ENCODE data around the gene FBXL3.

FBXL3 gene

DNA sequence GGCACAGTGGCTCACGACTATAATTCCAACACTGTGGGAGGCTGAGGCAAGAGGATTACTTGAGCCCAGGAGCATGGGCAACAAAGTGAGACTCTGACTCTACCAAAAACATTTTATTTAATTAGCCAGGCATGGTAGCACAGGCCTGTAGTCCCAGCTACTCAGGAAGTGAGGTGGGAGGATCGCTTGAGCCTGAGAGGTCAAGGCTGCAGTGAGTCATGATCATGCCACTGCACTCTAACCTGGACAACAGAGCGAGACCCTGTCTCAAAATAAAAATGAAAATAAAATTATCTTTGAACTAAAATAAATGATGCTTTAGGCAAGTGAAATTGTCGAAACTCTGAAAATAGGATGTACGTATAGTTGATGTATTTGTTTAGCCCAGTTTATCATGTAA lies 43.3 kb downstream of the FBXL3 start:
- no peak for TF ChIP-seq CTCF (IDR thresholded peaks at IDR 0.05; ENCODE audit: low read depth, low read length)
- H3K4me3 ChIP-seq (ENCODE audit: low read depth, low read length) = no peak overlapping the region

DNA sequence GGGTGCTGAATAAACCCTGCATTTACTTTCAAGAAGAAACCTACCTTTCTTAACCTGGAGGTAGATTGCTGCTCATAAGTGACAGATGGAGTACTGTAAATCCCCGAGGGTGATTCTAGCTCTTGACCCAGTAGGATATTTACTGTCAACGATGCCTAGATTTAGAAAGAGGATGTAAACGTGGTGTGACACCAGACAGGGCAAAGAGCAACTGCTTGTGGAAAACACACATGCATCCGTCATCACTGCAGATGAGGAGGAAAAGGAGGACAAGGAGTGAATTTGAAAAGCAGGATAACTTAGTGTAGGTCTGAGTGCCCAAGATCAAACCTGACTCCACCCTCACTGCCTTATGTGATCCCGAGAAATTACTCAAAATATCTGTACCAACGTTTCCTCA lies 44.9 kb downstream of the FBXL3 start:
- no peak overlapping the region for H3K4me3 ChIP-seq (ENCODE audit: low read depth, low read length)
- TF ChIP-seq CTCF (IDR thresholded peaks at IDR 0.05; ENCODE audit: low read depth, low read length) = no peak

DNA sequence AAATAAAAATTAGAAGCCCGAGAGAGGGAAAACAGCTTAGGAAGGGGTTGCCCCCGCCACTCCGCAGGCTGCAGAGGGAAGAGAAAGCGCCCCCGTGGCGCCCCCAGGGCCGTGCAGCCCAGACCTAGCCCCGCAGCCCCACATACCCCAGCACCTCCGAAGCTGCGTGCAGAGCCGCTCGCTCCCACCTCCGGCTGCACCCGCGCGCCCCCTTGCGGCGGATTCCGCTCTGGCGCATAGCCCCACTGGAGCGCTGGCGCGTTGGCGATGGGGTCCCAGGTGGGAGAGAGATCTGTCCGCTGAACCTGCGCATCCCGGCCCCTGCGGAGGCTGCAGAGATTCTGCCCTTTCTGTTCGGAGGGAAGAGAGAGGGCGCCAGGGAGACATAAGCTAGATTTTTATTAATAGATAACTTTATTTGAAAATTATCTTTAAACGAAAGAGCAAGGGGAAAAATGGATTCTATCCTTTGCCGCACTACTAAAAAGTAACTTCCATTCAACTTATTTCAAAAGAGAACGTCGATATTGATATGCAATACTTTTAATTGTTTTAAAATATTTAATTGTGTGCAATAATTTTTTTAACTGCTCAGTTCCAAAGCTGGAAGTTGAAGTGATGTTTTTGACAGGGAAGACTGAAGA lies 46.8 kb downstream of the FBXL3 start:
- TF ChIP-seq CTCF (IDR thresholded peaks at IDR 0.05; ENCODE audit: low read depth, low read length) = peak; percentile 96
- peak overlapping the region; percentile 46 for H3K4me3 ChIP-seq (ENCODE audit: low read depth, low read length)

DNA sequence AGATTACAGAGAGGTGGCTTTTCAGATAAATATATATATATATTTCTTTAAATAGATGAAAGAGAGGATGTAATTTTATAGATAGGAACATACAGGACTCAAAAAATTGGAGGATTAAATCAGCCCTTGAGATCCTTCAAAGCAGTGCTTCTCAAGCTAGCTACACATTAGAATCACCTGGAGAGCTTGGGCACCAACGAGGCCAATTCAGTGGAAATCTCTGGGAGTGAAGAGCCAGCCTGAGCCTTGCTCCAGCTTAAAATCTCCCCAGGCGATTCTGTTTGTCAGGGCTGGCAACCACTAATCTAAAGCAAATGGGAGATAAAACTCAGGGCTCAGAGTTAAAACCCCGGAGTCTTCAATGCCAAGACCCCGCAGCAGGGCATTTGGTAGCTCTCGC lies 50.0 kb downstream of the FBXL3 start:
- no peak overlapping the region for H3K4me3 ChIP-seq (ENCODE audit: low read depth, low read length)
- TF ChIP-seq CTCF (IDR thresholded peaks at IDR 0.05; ENCODE audit: low read depth, low read length) = no peak

GRCh38 chr13:76976490-76976889 lies 50.5 kb downstream of the FBXL3 start:
- TF ChIP-seq CTCF (IDR thresholded peaks at IDR 0.05; ENCODE audit: low read depth, low read length) = no peak
- no peak overlapping the region for H3K4me3 ChIP-seq (ENCODE audit: low read depth, low read length)

- no peak overlapping the region for H3K4me3 ChIP-seq (ENCODE audit: low read depth, low read length)
- no peak for TF ChIP-seq CTCF (IDR thresholded peaks at IDR 0.05; ENCODE audit: low read depth, low read length)
Observed at GRCh38 chr13:76975863-76976262, 51.1 kb downstream of the FBXL3 start.

DNA sequence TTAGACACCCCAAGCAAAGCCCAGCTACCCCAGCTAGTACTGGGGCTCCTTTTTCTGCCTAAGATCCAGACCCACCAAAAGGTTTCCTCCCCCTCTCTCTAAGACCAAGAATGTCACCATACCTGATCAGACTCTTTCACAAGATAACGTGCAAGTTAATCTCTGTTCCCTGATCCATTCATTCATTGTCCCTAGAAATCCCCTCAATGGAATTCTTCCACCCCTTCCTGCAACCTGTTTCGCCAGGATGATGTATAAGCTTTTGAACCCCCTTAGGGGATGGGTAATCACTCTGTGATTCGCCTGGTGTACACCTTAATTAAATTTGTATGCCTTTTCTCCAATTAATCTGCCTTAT lies 52.4 kb downstream of the FBXL3 start:
- no peak for TF ChIP-seq CTCF (IDR thresholded peaks at IDR 0.05; ENCODE audit: low read depth, low read length)
- no peak overlapping the region for H3K4me3 ChIP-seq (ENCODE audit: low read depth, low read length)
